HFF-Myc (cell line): ENCODE results near the gene LDLRAD4.
"Not testable (repeated sequence)": the region's sequence is repeated elsewhere in the genome, so short reads cannot be mapped to it uniquely, and the experiment has no call there.

Experiments used
- DNase-seq: peaks from one replicate; pipeline ENCODE4 v3.0.0-alpha.2; 2011; ENCODE audit warnings: low read depth; ENCODE audit errors: extremely low read depth
- H3K4me3 ChIP-seq: replicated peaks from 2 replicates; pipeline ENCODE4 v1.5.1; 2011; ENCODE audit warnings: low read depth, mild to moderate bottlenecking, control low read depth, low read length
- TF ChIP-seq, protein P1 (sequence below): IDR thresholded peaks from 2 replicates; pipeline ENCODE4 v1.5.1; 2012; ENCODE audit warnings: mild to moderate bottlenecking, low read depth, low read length, control low read depth; ENCODE audit errors: missing control alignments

The LDLRAD4 gene

DNA sequence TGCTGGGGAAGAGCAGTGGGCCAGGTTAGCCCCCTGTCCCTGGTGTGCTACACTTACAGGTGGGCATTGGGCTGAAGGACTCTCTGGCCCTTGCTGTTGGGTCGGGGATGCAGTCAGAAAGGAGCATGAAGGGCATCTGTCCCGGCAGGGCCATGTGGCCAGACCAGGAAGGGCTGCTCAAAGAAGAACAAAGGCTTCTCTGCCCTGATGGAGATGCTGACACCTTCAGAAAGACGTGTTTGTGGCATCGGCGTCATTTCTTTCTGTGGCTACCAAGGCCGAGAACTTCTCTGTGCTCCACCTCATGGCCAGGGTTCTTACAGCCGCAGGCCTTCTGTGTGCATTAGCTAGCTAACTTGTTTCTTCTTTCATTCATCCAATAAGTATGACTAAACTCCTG lies 268.7 kb downstream of the LDLRAD4 start:
- TF ChIP-seq, protein P1, sequence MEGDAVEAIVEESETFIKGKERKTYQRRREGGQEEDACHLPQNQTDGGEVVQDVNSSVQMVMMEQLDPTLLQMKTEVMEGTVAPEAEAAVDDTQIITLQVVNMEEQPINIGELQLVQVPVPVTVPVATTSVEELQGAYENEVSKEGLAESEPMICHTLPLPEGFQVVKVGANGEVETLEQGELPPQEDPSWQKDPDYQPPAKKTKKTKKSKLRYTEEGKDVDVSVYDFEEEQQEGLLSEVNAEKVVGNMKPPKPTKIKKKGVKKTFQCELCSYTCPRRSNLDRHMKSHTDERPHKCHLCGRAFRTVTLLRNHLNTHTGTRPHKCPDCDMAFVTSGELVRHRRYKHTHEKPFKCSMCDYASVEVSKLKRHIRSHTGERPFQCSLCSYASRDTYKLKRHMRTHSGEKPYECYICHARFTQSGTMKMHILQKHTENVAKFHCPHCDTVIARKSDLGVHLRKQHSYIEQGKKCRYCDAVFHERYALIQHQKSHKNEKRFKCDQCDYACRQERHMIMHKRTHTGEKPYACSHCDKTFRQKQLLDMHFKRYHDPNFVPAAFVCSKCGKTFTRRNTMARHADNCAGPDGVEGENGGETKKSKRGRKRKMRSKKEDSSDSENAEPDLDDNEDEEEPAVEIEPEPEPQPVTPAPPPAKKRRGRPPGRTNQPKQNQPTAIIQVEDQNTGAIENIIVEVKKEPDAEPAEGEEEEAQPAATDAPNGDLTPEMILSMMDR: no peak
- no peak for DNase-seq
- no peak overlapping the region for H3K4me3 ChIP-seq

DNA sequence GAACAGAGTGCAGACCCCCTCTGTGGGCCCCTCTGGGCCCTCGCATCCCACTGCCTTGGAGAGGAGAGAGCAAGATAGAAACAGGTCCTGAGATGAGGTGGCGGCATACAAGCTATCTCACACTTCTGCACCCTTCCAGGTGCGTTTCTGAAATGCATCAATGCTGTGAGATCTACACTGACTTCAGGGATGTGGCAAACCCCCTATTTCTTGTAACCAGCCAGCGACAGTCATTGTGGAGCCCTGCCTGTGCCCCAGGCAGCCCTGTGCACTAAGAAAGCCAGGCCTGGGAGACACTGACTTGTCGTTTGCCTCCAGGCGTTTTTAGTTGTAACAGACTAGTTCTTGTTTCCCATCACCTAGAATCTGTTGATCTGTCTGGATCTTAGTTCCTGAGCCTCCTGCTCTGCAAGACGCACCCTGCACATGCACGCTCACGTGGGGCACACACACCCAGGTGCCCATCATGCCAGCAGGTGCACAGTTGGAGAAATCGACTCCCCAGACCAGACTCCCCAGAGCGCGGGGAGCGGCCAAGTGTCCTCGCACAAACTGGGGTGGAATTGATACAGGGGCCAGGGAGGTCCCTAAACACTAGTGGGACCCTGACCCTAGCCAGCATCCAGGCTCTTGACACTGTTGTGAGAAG lies 269.8 kb downstream of the LDLRAD4 start:
- H3K4me3 ChIP-seq: no peak overlapping the region
- TF ChIP-seq, protein P1: no peak
- DNase-seq: no peak

DNA sequence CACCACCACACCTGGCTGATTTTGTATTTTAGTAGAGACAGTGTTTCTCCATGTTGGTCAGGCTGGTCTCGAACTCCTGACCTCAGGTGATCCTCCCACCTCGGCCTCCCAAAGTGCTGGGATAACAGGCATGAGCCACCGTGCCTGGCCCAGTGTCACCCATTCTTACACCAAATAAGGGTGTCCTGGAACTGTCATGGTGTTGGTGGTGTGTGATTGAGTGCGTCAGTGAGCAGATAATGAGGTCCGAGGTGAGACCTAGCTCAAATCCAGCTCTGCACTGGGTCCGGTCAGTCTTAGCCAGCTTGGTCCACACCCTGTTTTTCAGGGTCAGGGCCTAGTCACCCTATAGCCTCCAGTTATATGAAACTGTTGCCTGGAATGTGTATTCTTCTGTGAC lies 270.7 kb downstream of the LDLRAD4 start:
- H3K4me3 ChIP-seq, DNase-seq: not testable (repeated sequence)

DNA sequence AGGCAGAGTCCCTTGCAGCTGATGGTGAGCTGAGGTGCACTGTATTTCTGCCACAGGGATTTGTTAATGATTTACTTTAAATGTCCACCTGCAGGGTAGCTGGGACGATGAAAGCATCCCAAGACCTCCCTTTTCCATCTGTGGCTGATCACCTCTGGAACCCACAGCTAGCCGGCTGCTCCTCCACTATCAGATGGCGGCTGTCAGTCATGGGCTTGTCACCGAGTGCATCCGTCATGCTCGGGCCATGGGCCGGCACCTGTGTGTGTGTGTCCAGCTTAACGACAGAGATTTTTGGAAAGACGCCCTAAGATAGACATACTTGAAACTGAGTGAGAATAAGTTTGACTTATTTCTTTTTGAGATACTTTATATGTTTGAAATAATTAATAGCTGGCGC lies 272.6 kb downstream of the LDLRAD4 start:
- TF ChIP-seq, protein P1: no peak
- DNase-seq: no peak
- H3K4me3 ChIP-seq: no peak overlapping the region

DNA sequence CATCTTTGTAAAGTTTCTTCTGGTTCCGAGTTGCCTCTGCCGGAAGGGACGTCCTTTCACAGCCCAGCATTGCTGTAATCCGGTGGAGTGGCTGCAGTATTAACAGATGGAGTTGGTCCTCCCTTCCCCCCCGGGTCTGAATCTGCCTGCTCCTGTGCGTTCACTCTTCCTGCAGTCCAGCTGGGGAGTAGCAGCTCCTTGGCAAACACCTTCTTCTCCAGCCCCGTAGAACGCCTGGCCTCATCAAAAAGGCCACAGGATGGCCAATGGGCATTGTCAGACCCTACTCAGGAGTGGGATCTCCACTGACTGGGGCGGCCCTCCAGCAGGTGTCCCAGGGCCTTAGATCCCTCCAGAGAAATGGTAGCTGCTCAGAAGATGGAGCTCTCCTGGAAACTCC lies 273.8 kb downstream of the LDLRAD4 start:
- no peak for DNase-seq
- H3K4me3 ChIP-seq: no peak overlapping the region
- TF ChIP-seq, protein P1: no peak

DNA sequence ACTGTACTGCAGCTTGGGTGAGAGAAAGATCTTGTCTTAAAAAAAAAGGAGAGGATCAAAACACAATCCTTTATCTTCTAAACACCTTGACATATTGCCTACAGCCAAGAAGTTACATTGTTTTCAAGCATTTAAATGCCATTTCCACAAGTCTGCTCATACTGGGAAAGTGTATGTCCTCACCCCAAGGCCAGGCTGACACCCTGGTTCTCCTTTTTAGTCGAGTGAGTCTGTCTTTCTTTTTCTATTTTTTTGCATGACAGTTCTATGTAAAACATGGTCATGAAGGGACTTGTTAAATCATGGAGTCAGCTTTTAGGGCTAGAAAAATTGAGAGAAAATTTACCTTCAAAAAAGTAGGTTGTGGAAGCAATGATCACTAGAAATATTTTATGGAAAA lies 274.5 kb downstream of the LDLRAD4 start:
- no peak overlapping the region for H3K4me3 ChIP-seq
- TF ChIP-seq, protein P1: no peak
- no peak for DNase-seq

DNA sequence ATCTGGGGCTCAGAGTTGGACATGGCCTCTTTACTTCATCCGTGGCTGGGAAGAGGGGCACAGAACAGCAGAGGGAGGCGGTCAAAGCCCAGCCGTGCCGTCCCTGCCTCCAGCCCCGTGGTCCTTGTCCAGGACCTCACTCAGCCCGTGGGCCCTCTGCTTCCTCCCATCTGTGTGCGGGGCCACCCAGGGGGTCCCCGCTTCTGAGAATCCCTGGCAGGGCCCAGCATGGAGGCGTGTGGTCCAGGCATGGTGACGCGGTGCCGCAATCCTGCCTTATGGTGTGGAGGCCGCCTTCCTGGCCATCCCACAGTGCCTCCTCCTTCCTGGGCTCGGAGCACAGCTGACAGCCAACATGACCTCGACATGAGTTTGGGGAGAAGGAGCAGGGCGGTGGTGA lies 275.2 kb downstream of the LDLRAD4 start:
- TF ChIP-seq, protein P1: no peak
- DNase-seq: no peak
- no peak overlapping the region for H3K4me3 ChIP-seq
